IPS-18c (cell line): ENCODE results near the gene CSE1L.
"Not testable (repeated sequence)": the region's sequence is repeated elsewhere in the genome, so short reads cannot be mapped to it uniquely, and the experiment has no call there.

Source experiments
- H3K4me3 ChIP-seq: 2 replicates; pipeline ENCODE4 v1.7.0; 2013; ENCODE audit warnings: low read depth, mild to moderate bottlenecking, low read length, moderate library complexity; ENCODE audit not compliant: insufficient read depth
- H3K9me3 ChIP-seq: one replicate; pipeline ENCODE4 v1.6.1; 2013; ENCODE audit warnings: mild to moderate bottlenecking, low read length, moderate library complexity; ENCODE audit not compliant: control insufficient read depth, insufficient read depth

Gene CSE1L

GRCh38 chr20:49104979-49105547 lies 59.0 kb downstream of the CSE1L start:
- not testable (repeated sequence) for H3K4me3 ChIP-seq, H3K9me3 ChIP-seq

DNA sequence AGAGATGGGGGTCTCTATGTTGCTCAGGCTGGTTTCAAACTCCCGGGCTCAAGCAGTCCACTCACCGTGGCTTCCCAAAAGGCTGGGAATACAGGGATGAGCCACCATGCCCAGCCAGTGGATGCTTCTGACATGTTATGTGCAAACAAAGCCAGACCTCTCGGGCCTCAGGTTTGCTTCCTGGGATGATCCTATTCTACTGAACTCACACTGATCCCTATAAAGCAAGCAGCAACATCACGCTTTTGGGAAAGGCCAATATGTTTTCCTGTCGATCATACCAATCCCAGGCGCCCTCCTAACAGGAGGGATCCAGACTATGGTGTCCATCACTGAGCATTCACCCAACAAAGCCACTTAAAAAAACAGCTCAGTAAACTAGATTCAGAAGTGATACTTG lies 60.2 kb downstream of the CSE1L start:
- Histone ChIP-seq H3K9me3 (no peaks in the 10 kb centered on the region), H3K4me3 (no peak overlapping the region)

DNA sequence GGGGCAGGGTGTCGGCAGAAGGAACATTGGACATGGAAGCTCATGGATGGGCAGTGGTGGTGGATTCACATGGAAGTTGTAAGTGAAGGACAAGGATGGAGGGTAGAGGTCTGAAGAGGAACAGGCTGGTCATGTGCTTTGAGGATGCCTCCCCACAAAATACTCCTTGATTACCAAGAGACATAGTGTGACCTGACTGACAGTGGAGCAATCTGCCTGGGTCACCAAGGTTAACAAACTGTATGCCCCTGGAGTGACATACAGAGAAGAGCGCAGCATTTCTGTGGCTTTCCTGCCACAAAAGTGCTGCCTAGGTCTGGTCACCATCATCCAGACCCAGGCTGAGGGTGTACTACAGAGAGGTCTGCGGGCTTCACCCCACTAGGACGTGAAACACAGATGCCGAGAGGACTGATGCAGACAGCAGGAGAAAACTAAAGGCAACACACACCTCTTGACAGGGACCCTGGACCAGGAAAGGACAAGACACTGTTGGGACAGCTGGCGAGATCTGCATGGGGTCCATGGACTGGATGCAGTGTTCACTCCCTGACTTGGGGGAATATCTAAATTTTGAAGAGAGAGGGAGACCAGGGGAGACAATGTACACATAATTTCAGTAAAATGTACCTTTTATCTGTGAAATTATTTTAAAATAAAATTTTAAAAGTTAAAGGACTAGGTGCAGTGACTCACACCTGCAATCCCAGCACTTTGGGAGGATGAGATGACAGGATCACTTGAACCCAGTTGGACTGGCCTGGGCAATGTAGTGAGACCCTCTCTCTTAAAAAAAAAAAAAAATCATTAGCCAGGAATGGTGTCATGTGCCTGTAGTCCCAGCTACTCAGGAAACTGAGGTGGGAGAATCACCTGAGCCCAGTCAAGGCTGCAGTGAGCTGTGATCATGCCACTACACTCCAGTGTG lies 64.9 kb downstream of the CSE1L start:
- Histone ChIP-seq H3K4me3 (no peak overlapping the region), H3K9me3 (no peaks in the 10 kb centered on the region)

- no peaks in the 10 kb centered on the region for H3K9me3 ChIP-seq
- H3K4me3 ChIP-seq: no peak overlapping the region
Observed at GRCh38 chr20:49112596-49113274, 66.6 kb downstream of the CSE1L start.

- H3K4me3 ChIP-seq: no peak overlapping the region
- H3K9me3 ChIP-seq: no peaks in the 10 kb centered on the region
Observed at GRCh38 chr20:49115564-49115963, 69.5 kb downstream of the CSE1L start.

GRCh38 chr20:49118307-49118706 lies 72.2 kb downstream of the CSE1L start:
- Histone ChIP-seq H3K9me3 (no peaks in the 10 kb centered on the region), H3K4me3 (no peak overlapping the region)

DNA sequence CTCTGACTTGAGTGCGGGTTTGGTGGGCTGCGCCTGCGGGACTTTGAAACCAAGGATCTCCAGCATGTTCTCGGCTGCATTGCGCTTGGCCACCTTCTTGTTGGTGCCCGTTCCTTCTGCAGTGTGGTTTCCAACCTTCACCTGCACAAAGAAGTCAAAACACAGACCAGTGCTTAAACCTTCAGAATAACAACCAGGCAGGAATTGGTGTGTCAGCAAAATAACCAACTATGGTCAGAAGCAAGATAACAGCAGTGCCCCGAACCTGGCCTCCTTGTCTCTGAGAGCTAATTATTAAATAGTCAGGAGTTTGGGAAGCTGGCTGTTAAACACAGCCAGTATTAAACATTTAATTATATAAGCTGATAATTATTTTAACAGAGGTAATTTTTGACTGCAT lies 73.9 kb downstream of the CSE1L start:
- Histone ChIP-seq H3K9me3 (no peaks in the 10 kb centered on the region), H3K4me3 (no peak overlapping the region)

- no peak overlapping the region for H3K4me3 ChIP-seq
- H3K9me3 ChIP-seq: no peaks in the 10 kb centered on the region
Observed at GRCh38 chr20:49122920-49123319, 76.8 kb downstream of the CSE1L start.

DNA sequence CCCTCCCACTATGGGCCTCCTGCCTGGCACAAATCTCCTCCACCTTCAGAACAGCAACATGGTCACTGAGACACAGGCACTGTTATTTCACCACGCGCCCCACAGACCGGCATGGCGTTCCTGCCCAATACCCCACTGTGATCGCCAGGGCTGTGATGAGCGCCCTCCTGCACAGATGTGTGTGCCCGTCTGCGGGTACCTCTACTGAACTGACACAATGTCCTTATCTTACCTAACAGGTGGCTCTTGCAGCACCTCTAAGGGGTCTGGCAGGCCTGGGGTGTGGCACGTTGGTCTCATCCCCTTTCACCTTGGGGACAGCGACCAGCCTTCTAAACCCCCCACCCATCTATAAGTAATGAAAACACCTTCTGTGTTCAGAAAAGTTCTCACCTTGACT lies 77.9 kb downstream of the CSE1L start:
- H3K9me3 ChIP-seq: no peaks in the 10 kb centered on the region
- H3K4me3 ChIP-seq: no peak overlapping the region

DNA sequence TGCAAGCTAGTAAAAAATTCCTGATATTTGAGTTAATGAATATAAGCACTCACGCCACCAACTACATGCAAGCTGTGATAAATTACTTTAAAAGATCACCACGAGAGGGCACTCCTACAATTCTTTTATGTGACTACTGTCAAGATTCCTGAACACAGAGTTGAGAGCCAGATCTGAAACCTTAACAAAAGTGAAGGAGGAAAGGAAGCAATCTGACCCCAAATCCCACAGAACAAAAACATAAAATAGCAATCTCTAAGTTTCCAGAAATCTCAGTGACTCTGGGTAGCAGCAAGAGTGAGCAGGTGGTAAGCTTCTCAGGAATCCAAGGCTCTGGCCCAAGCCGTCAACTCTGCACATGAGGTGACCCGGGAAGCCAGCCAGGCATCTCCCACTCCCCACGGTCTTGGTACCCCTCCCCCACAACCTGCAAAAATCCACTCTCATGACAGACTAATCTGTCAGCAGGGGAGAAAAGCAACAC lies 86.9 kb downstream of the CSE1L start:
- Histone ChIP-seq H3K9me3 (no peaks in the 10 kb centered on the region), H3K4me3 (no peak overlapping the region)

DNA sequence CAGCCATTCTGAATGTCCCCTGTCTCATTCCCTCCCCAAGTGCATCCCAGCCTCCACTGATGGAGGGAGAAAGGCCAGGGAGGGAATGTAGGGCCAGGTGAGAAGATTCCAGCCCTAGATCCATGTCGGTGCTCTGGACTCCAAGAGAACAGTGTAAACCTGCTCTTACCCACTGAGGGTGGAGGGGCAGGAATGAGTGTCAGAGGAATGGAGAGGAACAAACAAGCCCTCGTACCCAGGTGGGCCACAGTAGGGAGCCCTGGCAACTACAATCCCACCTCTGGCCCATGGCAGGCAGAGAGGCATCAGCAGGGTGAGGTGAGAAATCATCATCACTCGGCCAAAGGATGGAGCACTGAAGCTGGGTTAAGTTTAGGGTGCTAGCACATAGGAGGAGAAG lies 87.5 kb downstream of the CSE1L start:
- no peaks in the 10 kb centered on the region for H3K9me3 ChIP-seq
- no peak overlapping the region for H3K4me3 ChIP-seq

GRCh38 chr20:49134797-49135196 lies 88.7 kb downstream of the CSE1L start:
- not testable (repeated sequence) for H3K4me3 ChIP-seq

DNA sequence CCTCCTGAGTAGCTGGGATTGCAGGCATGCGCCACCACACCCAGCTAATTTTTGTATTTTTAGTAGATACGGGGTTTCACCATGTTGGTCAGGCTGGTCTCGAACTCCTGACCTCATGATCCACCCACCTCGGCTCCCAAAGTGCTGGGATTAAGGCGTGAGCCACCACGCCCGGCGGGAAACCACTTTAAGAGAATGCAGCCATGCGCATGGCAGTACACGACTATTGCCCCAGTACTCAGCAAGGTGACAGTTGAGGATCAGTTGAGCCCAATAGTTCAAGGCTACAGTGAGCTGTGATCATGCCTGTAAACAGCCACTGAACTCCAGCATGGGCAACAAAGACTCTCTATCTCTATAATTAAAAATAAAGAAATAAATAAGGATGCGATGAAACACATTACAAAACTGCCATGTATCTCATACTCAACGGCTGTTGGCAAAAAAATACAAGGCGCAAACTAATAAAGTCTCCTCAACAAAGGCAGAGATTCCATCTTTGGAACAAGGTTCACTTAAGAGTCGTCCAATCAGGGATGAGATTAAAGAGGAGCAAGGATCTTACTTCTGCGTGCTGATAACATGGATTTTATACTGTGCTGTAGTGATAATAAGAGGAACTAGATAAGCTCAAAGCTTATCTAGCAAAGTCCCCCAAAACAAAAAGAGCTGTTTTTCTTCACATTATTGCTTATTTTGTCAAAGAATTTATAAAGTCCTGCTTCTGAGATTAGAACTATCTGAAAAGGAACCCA lies 90.9 kb downstream of the CSE1L start:
- Histone ChIP-seq H3K4me3 (no peak overlapping the region), H3K9me3 (no peaks in the 10 kb centered on the region)

More at GRCh38 chr20:49134797-49135196, 88.7 kb downstream of the CSE1L start:
- not testable (repeated sequence) for H3K9me3 ChIP-seq

DNA sequence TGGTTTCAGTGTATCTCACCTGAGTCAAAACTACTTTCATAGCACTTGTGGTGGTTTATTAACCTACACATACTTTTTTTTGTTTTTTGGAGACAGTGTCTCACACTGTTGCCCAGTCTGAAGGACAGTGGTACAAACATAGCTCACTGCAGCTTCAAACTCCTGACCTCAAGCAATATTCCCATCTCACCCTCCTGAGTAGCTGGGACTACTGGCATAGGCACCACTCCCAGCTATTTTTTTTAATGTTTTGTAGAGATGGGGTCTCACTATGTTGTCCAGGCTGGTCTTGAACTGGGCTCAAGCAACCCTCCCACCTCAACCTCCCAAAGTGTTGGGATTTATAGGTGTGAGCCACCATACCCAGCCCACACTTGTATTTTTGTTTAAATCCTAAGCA lies 92.3 kb downstream of the CSE1L start:
- no peaks in the 10 kb centered on the region for H3K9me3 ChIP-seq
- H3K4me3 ChIP-seq: no peak overlapping the region

- Histone ChIP-seq H3K9me3 (no peaks in the 10 kb centered on the region), H3K4me3 (no peak overlapping the region)
Observed at GRCh38 chr20:49140411-49140810, 94.3 kb downstream of the CSE1L start.

GRCh38 chr20:49140834-49141233 lies 94.7 kb downstream of the CSE1L start:
- H3K4me3 ChIP-seq: no peak overlapping the region
- no peaks in the 10 kb centered on the region for H3K9me3 ChIP-seq
